Parathyroid adenoma (tissue), 2 donors: ENCODE measurements around the gene FBXL17.

Experiments
- H2AFZ ChIP-seq: fragments of 300-600 bp; sonication (generic); one replicate; pipeline ENCODE4 v1.7.0; 2017; ENCODE audit warnings: antibody characterized with exemption, mild to moderate bottlenecking
- H3K27ac ChIP-seq: fragments of 300-600 bp; sonication (generic); one replicate; pipeline ENCODE4 v1.7.0; 2017
- H3K27me3 ChIP-seq: fragments of 300-600 bp; sonication (generic); one replicate; pipeline ENCODE4 v1.7.0; 2017; ENCODE audit warnings: low read length; ENCODE audit not compliant: control insufficient read depth, insufficient read depth
- H3K36me3 ChIP-seq: fragments of 300-600 bp; sonication (generic); one replicate; pipeline ENCODE4 v1.7.0; 2017; ENCODE audit warnings: low read length; ENCODE audit not compliant: control insufficient read depth, insufficient read depth
- H3K4me1 ChIP-seq: fragments of 300-600 bp; sonication (generic); one replicate; pipeline ENCODE4 v1.7.0; 2017; ENCODE audit warnings: control low read depth
- H3K4me2 ChIP-seq: fragments of 300-600 bp; sonication (generic); one replicate; pipeline ENCODE4 v1.7.0; 2017; ENCODE audit warnings: low read length
- H3K4me3 ChIP-seq: fragments of 300-600 bp; sonication (generic); one replicate; pipeline ENCODE4 v1.7.0; 2017; ENCODE audit warnings: low read depth, low read length
- H3K79me2 ChIP-seq: fragments of 300-600 bp; sonication (generic); one replicate; pipeline ENCODE4 v1.7.0; 2017; ENCODE audit warnings: control low read depth
- H3K9ac ChIP-seq: fragments of 300-600 bp; sonication (generic); one replicate; pipeline ENCODE4 v1.7.0; 2017; ENCODE audit warnings: mild to moderate bottlenecking
- H3K9me3 ChIP-seq: fragments of 300-600 bp; sonication (generic); one replicate; pipeline ENCODE4 v1.7.0; 2017; ENCODE audit warnings: low read length; ENCODE audit not compliant: control insufficient read depth
- TF ChIP-seq, protein P1 (sequence below): fragments of 300-600 bp; sonication (generic); IDR thresholded peaks from one replicate; pipeline ENCODE4 v1.7.0; 2017; ENCODE audit warnings: antibody characterized with exemption, mild to moderate bottlenecking
- donor health status: primary hyperparathyroidism.

Gene FBXL17

DNA sequence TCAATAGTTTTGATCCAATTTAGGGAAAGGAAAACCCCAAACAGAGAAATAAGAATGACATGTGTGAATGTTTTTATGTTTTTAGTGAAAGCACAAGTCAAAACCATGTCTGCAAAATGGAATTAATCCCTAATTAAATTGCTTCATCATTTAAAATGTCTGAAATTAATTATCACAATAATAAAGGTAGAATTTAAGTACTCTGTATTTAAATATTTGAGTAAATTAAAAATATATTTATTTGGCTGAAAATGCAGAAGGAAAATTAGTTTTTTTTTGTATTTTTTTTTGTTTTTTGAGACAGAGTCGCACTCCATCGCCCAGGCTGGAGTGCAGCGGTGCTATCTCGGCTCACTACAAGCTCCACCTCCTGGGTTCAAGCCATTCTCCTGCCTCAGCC lies 380.7 kb downstream of the FBXL17 start:
- H3K4me3 ChIP-seq: no peak overlapping the region
- no peaks in the 10 kb centered on the region for H3K36me3 ChIP-seq
- no peak overlapping the region for H3K4me2 ChIP-seq
- TF ChIP-seq, protein P1, sequence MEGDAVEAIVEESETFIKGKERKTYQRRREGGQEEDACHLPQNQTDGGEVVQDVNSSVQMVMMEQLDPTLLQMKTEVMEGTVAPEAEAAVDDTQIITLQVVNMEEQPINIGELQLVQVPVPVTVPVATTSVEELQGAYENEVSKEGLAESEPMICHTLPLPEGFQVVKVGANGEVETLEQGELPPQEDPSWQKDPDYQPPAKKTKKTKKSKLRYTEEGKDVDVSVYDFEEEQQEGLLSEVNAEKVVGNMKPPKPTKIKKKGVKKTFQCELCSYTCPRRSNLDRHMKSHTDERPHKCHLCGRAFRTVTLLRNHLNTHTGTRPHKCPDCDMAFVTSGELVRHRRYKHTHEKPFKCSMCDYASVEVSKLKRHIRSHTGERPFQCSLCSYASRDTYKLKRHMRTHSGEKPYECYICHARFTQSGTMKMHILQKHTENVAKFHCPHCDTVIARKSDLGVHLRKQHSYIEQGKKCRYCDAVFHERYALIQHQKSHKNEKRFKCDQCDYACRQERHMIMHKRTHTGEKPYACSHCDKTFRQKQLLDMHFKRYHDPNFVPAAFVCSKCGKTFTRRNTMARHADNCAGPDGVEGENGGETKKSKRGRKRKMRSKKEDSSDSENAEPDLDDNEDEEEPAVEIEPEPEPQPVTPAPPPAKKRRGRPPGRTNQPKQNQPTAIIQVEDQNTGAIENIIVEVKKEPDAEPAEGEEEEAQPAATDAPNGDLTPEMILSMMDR: no peak
- H3K4me1 ChIP-seq: no peaks in the 10 kb centered on the region
- H3K9ac ChIP-seq: no peak overlapping the region
- no peak overlapping the region for H3K27ac ChIP-seq
- no peak overlapping the region for H2AFZ ChIP-seq
- no peaks in the 10 kb centered on the region for H3K9me3 ChIP-seq
- no peaks in the 10 kb centered on the region for H3K27me3 ChIP-seq
- no peaks in the 10 kb centered on the region for H3K79me2 ChIP-seq

DNA sequence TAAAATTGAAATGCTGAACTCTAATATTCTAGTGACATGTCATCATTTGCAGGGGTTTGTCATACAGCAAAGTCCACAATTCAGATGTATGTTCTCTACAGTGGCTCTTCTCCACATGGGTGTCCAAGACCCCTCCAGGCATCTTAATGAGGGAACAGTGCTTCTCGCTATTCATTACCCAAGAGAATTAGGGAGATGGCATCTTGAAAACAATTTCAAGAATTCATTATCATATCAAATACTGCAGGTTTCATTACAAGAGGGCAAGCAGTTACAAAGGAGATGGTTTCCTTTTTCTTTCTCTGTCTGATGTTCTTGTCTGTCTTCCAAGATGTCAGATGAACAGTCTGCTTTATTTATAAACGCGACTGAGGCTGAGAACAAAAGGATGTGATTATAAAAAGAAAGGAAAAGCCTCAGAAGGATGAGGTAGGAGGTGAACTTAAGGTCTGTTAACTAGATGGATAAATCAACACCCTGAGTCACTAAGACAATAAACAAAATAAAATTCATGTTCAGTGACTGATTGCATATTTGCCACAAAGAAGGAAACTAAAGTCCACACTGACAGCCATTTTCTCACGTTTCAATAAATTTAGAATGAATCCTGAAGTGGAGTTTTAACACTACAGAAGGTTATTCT lies 384.4 kb downstream of the FBXL17 start:
- TF ChIP-seq, protein P1: no peak
- no peak overlapping the region for H3K9ac ChIP-seq
- H3K36me3 ChIP-seq: no peaks in the 10 kb centered on the region
- no peaks in the 10 kb centered on the region for H3K9me3 ChIP-seq
- H3K79me2 ChIP-seq: no peaks in the 10 kb centered on the region
- H3K4me1 ChIP-seq: no peaks in the 10 kb centered on the region
- no peak overlapping the region for H3K27ac ChIP-seq
- no peak overlapping the region for H3K4me3 ChIP-seq
- no peaks in the 10 kb centered on the region for H3K27me3 ChIP-seq
- no peak overlapping the region for H2AFZ ChIP-seq
- no peak overlapping the region for H3K4me2 ChIP-seq

DNA sequence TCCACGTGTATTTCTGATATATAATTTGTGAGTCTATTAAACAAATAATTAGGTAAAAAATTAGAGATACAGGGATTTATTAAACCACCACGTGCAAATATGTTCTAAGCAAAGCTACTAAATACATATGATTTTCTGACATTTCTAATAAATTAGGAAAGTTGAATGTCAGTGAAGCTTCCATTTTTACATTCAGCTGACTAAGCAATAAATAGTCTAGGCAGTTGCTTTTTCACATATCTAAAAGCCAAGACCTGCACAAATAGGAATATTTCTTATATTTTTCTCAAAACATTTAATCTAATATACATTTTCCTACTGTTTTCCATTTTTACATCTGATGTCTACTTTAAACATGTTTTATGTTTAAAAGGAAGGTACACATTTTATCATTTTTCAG lies 388.6 kb downstream of the FBXL17 start:
- Histone ChIP-seq H3K9me3 (no peaks in the 10 kb centered on the region), H3K4me2 (no peak overlapping the region), H3K4me1 (no peaks in the 10 kb centered on the region), H3K27me3 (no peaks in the 10 kb centered on the region), H3K27ac (no peak overlapping the region), H2AFZ (no peak overlapping the region), H3K9ac (no peak overlapping the region), H3K4me3 (no peak overlapping the region), H3K79me2 (no peaks in the 10 kb centered on the region), H3K36me3 (no peaks in the 10 kb centered on the region)
- TF ChIP-seq, protein P1: no peak

DNA sequence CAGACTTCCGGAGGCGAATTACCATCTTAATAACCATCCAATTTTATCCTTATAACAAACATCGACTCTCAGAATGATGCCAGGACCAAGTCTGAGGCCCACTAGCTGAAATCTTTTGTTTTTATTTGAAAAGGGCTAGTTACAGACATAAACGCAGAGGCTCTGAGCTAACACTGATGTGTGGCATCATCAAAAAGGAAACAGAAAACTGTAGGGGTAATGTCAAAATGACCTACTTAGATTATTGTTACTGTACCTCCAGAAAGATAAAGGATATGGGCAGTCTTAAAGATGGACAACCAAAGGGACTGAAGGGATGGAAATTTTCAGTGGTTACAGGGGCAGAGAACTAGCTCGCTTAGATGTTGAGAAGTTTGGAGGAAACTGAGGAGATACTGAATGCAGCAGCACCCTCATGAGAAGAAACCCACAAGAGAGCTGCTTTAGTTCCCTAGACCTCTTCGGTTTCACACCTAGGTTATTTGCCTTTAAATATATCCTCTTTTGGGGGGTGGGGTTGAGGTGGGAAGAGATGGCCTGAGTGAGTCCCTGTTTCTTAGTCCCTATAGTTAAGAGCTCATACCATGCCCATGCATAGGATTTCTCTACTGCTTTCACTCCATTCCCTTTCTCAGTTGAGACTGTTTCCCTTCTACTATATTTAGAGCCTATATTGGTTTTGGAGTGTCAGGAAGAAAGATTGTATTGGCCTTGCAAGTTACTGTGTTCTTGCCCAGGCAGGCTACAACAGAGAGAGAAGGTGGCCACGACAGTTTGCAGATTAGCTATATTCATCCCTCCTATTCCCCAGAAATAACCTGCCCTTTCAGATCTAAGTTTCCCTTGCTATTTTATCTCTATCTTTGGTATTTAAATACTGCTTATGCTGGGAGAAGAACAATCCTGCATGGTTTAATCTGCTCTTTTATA lies 390.8 kb downstream of the FBXL17 start:
- TF ChIP-seq, protein P1: no peak
- H3K27me3 ChIP-seq: no peaks in the 10 kb centered on the region
- H3K27ac ChIP-seq: no peak overlapping the region
- no peak overlapping the region for H3K4me3 ChIP-seq
- no peaks in the 10 kb centered on the region for H3K4me1 ChIP-seq
- no peak overlapping the region for H3K9ac ChIP-seq
- no peak overlapping the region for H3K4me2 ChIP-seq
- H2AFZ ChIP-seq: no peak overlapping the region
- no peaks in the 10 kb centered on the region for H3K79me2 ChIP-seq
- H3K9me3 ChIP-seq: no peaks in the 10 kb centered on the region
- no peaks in the 10 kb centered on the region for H3K36me3 ChIP-seq
